ENCODE measurements around the gene RBM19.

The RBM19 gene

DNA sequence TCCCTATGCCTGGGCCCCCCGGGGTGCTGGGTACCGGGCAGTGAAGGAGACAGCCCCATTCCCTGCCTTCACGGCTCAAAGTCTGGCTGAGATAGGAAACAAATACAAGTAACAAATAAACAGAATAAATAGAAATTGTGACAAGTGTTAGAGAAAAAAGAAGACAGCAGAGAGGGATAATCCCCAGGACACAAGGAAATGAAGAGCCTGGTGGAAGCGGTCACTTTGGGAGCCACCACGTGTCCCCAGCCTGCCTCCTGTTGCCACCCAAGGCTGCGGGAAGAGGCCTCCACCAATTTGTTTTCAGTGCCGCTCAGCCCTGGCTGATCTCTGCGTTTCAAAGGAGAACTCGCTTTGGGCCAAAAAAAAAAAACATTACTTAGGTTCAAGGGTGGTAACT lies 31.2 kb downstream of the RBM19 start:
- TF ChIP-seq CTCF (conservative IDR thresholded peaks at IDR 0.05; ENCODE audit: low read length) = no peak
- no peak for DNase-seq (ENCODE audit: low read depth)
- no peak overlapping the region for H3K4me3 ChIP-seq (ENCODE audit: low read length)

GRCh38 chr12:113934060-113934814 lies 31.9 kb downstream of the RBM19 start:
- TF ChIP-seq CTCF (conservative IDR thresholded peaks at IDR 0.05; ENCODE audit: low read length) = no peak
- DNase-seq (ENCODE audit: low read depth) = no peak
- H3K4me3 ChIP-seq (ENCODE audit: low read length) = no peak overlapping the region

GRCh38 chr12:113933201-113933786 lies 32.8 kb downstream of the RBM19 start:
- no peak overlapping the region for H3K4me3 ChIP-seq (ENCODE audit: low read length)
- TF ChIP-seq CTCF (conservative IDR thresholded peaks at IDR 0.05; ENCODE audit: low read length) = no peak; the same call in 1 of the 2 replicates
- peak; percentile 64 for DNase-seq (ENCODE audit: low read depth)

DNA sequence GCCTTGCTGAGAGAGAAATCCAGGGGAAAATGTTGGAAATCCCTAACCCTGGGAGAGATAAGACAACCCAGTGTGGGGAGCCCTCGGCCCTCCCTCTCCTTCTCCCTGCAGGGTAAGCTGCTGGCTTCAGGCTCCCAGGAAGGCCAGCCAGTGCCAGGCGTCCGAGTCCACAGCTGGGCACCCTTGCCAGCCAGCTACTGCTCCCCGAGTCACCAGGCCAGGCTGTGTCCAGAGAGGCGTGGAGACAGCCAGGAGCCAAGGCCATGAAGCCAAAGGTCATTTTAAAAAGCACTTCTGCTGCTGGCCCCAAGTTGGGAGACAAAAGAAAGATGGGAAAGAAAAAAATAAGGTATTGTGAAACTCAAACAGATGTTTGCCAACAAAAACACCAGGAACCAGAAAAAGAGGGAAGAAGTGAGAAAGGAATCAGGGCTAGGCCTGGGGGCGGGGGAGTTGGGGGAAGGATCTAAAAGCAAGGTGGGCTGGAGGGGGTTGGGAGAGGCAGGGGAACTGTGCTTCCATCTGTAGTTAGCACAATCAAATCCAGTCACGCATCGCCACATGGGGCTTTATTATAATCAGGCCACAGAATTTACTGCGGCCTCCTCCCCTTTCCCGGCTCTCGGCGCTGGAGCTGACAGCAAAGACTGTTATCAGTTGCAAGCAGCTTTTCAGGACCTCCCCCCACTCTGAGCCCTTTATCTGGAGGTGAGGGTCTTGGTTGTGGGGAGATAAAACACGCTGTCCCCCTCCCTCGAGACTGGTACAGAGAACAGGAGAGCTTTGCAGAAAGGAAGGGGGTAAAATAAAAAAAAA lies 33.5 kb downstream of the RBM19 start:
- no peak for TF ChIP-seq CTCF (conservative IDR thresholded peaks at IDR 0.05; ENCODE audit: low read length)
- no peak overlapping the region for H3K4me3 ChIP-seq (ENCODE audit: low read length)
- peak; percentile 26 for DNase-seq (ENCODE audit: low read depth)

- DNase-seq (ENCODE audit: low read depth) = no peak
- no peak overlapping the region for H3K4me3 ChIP-seq (ENCODE audit: low read length)
- no peak for TF ChIP-seq CTCF (conservative IDR thresholded peaks at IDR 0.05; ENCODE audit: low read length)
Observed at GRCh38 chr12:113931517-113931916, 34.6 kb downstream of the RBM19 start.

- no peak overlapping the region for H3K4me3 ChIP-seq (ENCODE audit: low read length)
- DNase-seq (ENCODE audit: low read depth) = no peak
- no peak for TF ChIP-seq CTCF (conservative IDR thresholded peaks at IDR 0.05; ENCODE audit: low read length)
Observed at GRCh38 chr12:113930249-113930648, 35.9 kb downstream of the RBM19 start.

All from AG10803 (cell line).